HepG2 (cell line): ENCODE results near the gene CCDC142. TPM values are rescaled to one million over a fixed set of nuclear protein-coding genes. Genes with fewer than 3 reads are reported as not detected.

ENCODE experiments used
- AHDC1 ChIP-seq: sonication (generic); formaldehyde crosslinking; IDR thresholded peaks from 2 replicates; pipeline ENCODE4 v1.5.1; 2020; ENCODE audit warnings: mild to moderate bottlenecking, missing genetic modification reagents, borderline replicate concordance
- ATF4 ChIP-seq, 2 experiments: fragments of 450-650 bp in 1 of 2; sonication (generic) in 1 of 2; formaldehyde crosslinking; IDR thresholded peaks; 2 replicates each; pipeline versions ENCODE4 v1.5.0 to v1.8.0; 2020 to 2022; ENCODE audit warnings: mild to moderate bottlenecking in 1 of 2, missing genetic modification reagents in 1 of 2
- CENPT ChIP-seq: sonication (generic); formaldehyde crosslinking; IDR thresholded peaks from 2 replicates; pipeline ENCODE4 v1.8.0; 2022; ENCODE audit warnings: low read depth, mild to moderate bottlenecking, moderate library complexity, missing genetic modification reagents
- CREB3 ChIP-seq: sonication (generic); formaldehyde crosslinking; IDR thresholded peaks from 2 replicates; pipeline ENCODE4 v1.5.0; 2020; ENCODE audit warnings: missing genetic modification reagents
- KLF9 ChIP-seq: IDR thresholded peaks from 2 replicates; pipeline ENCODE4 v1.6.1; 2016; ENCODE audit warnings: low read depth
- MAFF ChIP-seq: IDR thresholded peaks from 2 replicates; pipeline ENCODE4 v1.6.1; 2011; ENCODE audit warnings: low read depth, low read length, improper control_type of control experiment
- MIER3 ChIP-seq: IDR thresholded peaks from 2 replicates; pipeline ENCODE4 v1.6.1; 2016; ENCODE audit warnings: missing compliant biosample characterization, borderline replicate concordance
- MXD1 ChIP-seq: sonication (generic); formaldehyde crosslinking; IDR thresholded peaks from 2 replicates; pipeline ENCODE4 v1.4.0; 2020; ENCODE audit warnings: mild to moderate bottlenecking, missing genetic modification reagents
- NCOR1 ChIP-seq: fragments of 200-600 bp; sonication (generic); IDR thresholded peaks from 2 replicates; pipeline ENCODE4 v1.7.0; 2017; ENCODE audit warnings: antibody characterized with exemption, low read length, borderline replicate concordance
- NFYB ChIP-seq: sonication (generic); formaldehyde crosslinking; IDR thresholded peaks from 2 replicates; pipeline ENCODE4 v1.4.0; 2020; ENCODE audit warnings: missing genetic modification reagents
- SALL1 ChIP-seq: sonication (generic); formaldehyde crosslinking; IDR thresholded peaks from 2 replicates; pipeline ENCODE4 v1.8.0; 2022; ENCODE audit warnings: mild to moderate bottlenecking, missing genetic modification reagents
- TEAD3 ChIP-seq: optimal IDR thresholded peaks from 2 replicates; pipeline ENCODE3; 2016; ENCODE audit warnings: borderline replicate concordance
- ZNF280B ChIP-seq: sonication (generic); formaldehyde crosslinking; IDR thresholded peaks from 2 replicates; pipeline ENCODE4 v1.5.0; 2020; ENCODE audit warnings: missing genetic modification reagents, mild to moderate bottlenecking, borderline replicate concordance
- ZNF331 ChIP-seq: sonication (generic); formaldehyde crosslinking; IDR thresholded peaks from 2 replicates; pipeline ENCODE4 v1.4.0; 2020; ENCODE audit warnings: missing genetic modification reagents
- ZNF337 ChIP-seq: sonication (generic); formaldehyde crosslinking; IDR thresholded peaks from 2 replicates; pipeline ENCODE4 v1.5.1; 2020; ENCODE audit warnings: missing genetic modification reagents, low read depth, mild to moderate bottlenecking, borderline replicate concordance
- ZNF44 ChIP-seq: sonication (generic); formaldehyde crosslinking; IDR thresholded peaks from 2 replicates; pipeline ENCODE4 v1.5.1; 2020; ENCODE audit warnings: mild to moderate bottlenecking, missing genetic modification reagents
- ZNF547 ChIP-seq: sonication (generic); formaldehyde crosslinking; IDR thresholded peaks from 2 replicates; pipeline ENCODE4 v1.5.1; 2020; ENCODE audit warnings: mild to moderate bottlenecking, missing genetic modification reagents
- ZNF550 ChIP-seq: sonication (generic); formaldehyde crosslinking; IDR thresholded peaks from 2 replicates; pipeline ENCODE4 v1.4.0; 2020; ENCODE audit warnings: mild to moderate bottlenecking, missing genetic modification reagents, borderline replicate concordance
- ZNF670 ChIP-seq: sonication (generic); formaldehyde crosslinking; IDR thresholded peaks from 2 replicates; pipeline ENCODE4 v1.8.0; 2022; ENCODE audit warnings: mild to moderate bottlenecking, missing genetic modification reagents, borderline replicate concordance
- ZNF747 ChIP-seq: sonication (generic); formaldehyde crosslinking; IDR thresholded peaks from 2 replicates; pipeline ENCODE4 v1.8.1; 2023; ENCODE audit warnings: missing genetic modification reagents, mild to moderate bottlenecking, borderline replicate concordance
- ZNF792 ChIP-seq: IDR thresholded peaks from 2 replicates; pipeline ENCODE4 v1.6.1; 2016
- ZNF879 ChIP-seq: sonication (generic); formaldehyde crosslinking; IDR thresholded peaks from 2 replicates; pipeline ENCODE4 v1.8.1; 2023; ENCODE audit warnings: missing genetic modification reagents
- polyA plus RNA-seq, 8 experiments: library from polyadenylated mRNA; depleted of rRNA in 3 of 8; stranded (reverse) in 7 of 8; unstranded in 1 of 8; fragments of >200 nt; fragmentation: Illumina TruSeq in 4 of 8; extraction: Trizol in 4 of 8; gene quantifications; 2 replicates each; pipeline versions ENCODE4 v1.2.1 to v1.2.3, GENCODE V29; 2011 to 2016; ENCODE audit warnings: low read depth in 4 of 8, missing spikeins in 1 of 8, mixed read lengths in 1 of 8; ENCODE audit not compliant: insufficient read depth in 1 of 8
- total RNA-seq, 5 experiments: library from RNA; depleted of rRNA; stranded (reverse); fragments of >200 nt; fragmentation: Illumina TruSeq; extraction: Trizol; gene quantifications; 2 replicates each; pipeline ENCODE4 v1.2.3, GENCODE V29; 2016; ENCODE audit warnings: low read depth in 1 of 5

CCDC142 gene
- total and polyA plus RNA-seq, 2 of the 13 experiments (the other 11 are each of a cell fraction or from before 2014, with no cell fraction given): 14.7 to 30.4 TPM

GRCh38 chr2:74457129-74457548, 25.7 kb downstream of the CCDC142 start (continued):
- peak; percentile 8; the same call in 1 of the 2 replicates for TF ChIP-seq AHDC1 (CRISPR knock-in tag)
- TF ChIP-seq CREB3: no peak
- TF ChIP-seq ZNF547: 0 out of 2 replicates have a peak, but pooled peaks have one; percentile 18
- no peak for TF ChIP-seq ZNF747 (CRISPR knock-in tag)
- TF ChIP-seq NCOR1: no peak
- TF ChIP-seq CENPT (CRISPR knock-in tag): no peak
- 0 out of 2 replicates have a peak, but pooled peaks have one; percentile 0 for TF ChIP-seq ZNF280B (CRISPR knock-in tag)
- no peak for TF ChIP-seq ATF4 (CRISPR knock-in tag; IDR thresholded peaks at IDR 0.05)
- no peak for TF ChIP-seq ZNF879 (CRISPR knock-in tag)
- no peak for TF ChIP-seq ZNF44 (CRISPR knock-in tag)
- TF ChIP-seq ZNF792 (CRISPR knock-in tag): 0 out of 2 replicates have a peak, but pooled peaks have one; percentile 32
- 0 out of 2 replicates have a peak, but pooled peaks have one; percentile 12 for TF ChIP-seq ZNF670
- TF ChIP-seq ZNF550 (CRISPR knock-in tag): no peak
- no peak for TF ChIP-seq TEAD3 (CRISPR knock-in tag)
- no peak for TF ChIP-seq SALL1 (CRISPR knock-in tag)
- no peak for TF ChIP-seq ZNF337
- no peak for TF ChIP-seq MAFF
- TF ChIP-seq MXD1 (CRISPR knock-in tag): peak; percentile 11; the same call in 1 of the 2 replicates
- no peak for TF ChIP-seq NFYB (CRISPR knock-in tag)
- TF ChIP-seq MIER3: no peak
- 0 out of 2 replicates have a peak, but pooled peaks have one; percentile 3 for TF ChIP-seq KLF9 (CRISPR knock-in tag)
- TF ChIP-seq ZNF331 (CRISPR knock-in tag): peak; percentile 52
